GM23248 (cell line): ENCODE results near the gene TMTC4. TPM values are rescaled to one million over a fixed set of nuclear protein-coding genes. Genes with fewer than 3 reads are reported as not detected.

Experiments
- DNase-seq: peaks from one replicate; pipeline ENCODE4 v3.0.0-alpha.2; 2015
- H2AFZ ChIP-seq: fragments of 200-600 bp; sonication (generic); 2 replicates; pipeline ENCODE4 v1.6.1; 2016; ENCODE audit warnings: antibody characterized with exemption
- H3F3A ChIP-seq: fragments of 200-600 bp; sonication (generic); 2 replicates; pipeline ENCODE4 v1.6.1; 2016; ENCODE audit warnings: mild to moderate bottlenecking, antibody characterized with exemption, mixed run types; ENCODE audit not compliant: insufficient read depth
- H3K27ac ChIP-seq: fragments of 200-600 bp; sonication (generic); 2 replicates; pipeline ENCODE4 v1.5.1; 2016; ENCODE audit warnings: mild to moderate bottlenecking
- H3K27me3 ChIP-seq: fragments of 200-600 bp; sonication (generic); replicated peaks from 2 replicates; pipeline ENCODE4 v1.6.1; 2016; ENCODE audit warnings: mild to moderate bottlenecking; ENCODE audit not compliant: insufficient read depth
- H3K36me3 ChIP-seq: fragments of 200-600 bp; sonication (generic); 2 replicates; pipeline ENCODE4 v1.6.1; 2016; ENCODE audit warnings: low read depth, mild to moderate bottlenecking
- H3K4me1 ChIP-seq: fragments of 200-600 bp; sonication (generic); 2 replicates; pipeline ENCODE4 v1.6.1; 2016; ENCODE audit warnings: mild to moderate bottlenecking; ENCODE audit not compliant: insufficient read depth
- H3K4me2 ChIP-seq: fragments of 200-600 bp; sonication (generic); one replicate; pipeline ENCODE4 v1.6.1; 2016; ENCODE audit warnings: mild to moderate bottlenecking; ENCODE audit not compliant: unreplicated experiment
- H3K4me3 ChIP-seq: fragments of 200-600 bp; sonication (generic); 2 replicates; pipeline ENCODE4 v1.5.1; 2016; ENCODE audit warnings: mild to moderate bottlenecking
- H3K79me2 ChIP-seq: fragments of 200-600 bp; sonication (generic); 2 replicates; pipeline ENCODE4 v1.6.1; 2016; ENCODE audit warnings: mild to moderate bottlenecking; ENCODE audit not compliant: insufficient read depth
- H3K9ac ChIP-seq: fragments of 200-600 bp; sonication (generic); 2 replicates; pipeline ENCODE4 v1.6.1; 2016; ENCODE audit warnings: mild to moderate bottlenecking
- H3K9me2 ChIP-seq: fragments of 200-600 bp; sonication (generic); 2 replicates; pipeline ENCODE4 v1.6.1; 2016; ENCODE audit warnings: mixed run types, mild to moderate bottlenecking, moderate library complexity; ENCODE audit not compliant: insufficient read depth
- H3K9me3 ChIP-seq: fragments of 200-600 bp; sonication (generic); one replicate; pipeline ENCODE4 v1.6.1; 2017; ENCODE audit warnings: low read depth
- H4K20me1 ChIP-seq: fragments of 200-600 bp; sonication (generic); 2 replicates; pipeline ENCODE4 v1.6.0; 2016; ENCODE audit not compliant: insufficient read depth
- EZH2 ChIP-seq: fragments of 200-600 bp; sonication (generic); IDR thresholded peaks from 2 replicates; pipeline ENCODE4 v1.6.1; 2018; ENCODE audit warnings: antibody characterized with exemption, mild to moderate bottlenecking; ENCODE audit not compliant: insufficient read depth, poor library complexity, severe bottlenecking
- EZH2phosphoT487 ChIP-seq: fragments of 200-600 bp; sonication (generic); IDR thresholded peaks from 2 replicates; pipeline ENCODE4 v1.6.1; 2018; ENCODE audit warnings: antibody characterized with exemption, moderate library complexity, mild to moderate bottlenecking, low read depth; ENCODE audit not compliant: insufficient read depth
- WGBS, 2 experiments: methylation state at CpG; one replicate each; pipeline ENCODE4 v1.1.6; 2015 to 2017; ENCODE audit warnings: low lambda C conversion rate in 2 of 2, low coverage in 1 of 2; ENCODE audit errors: missing lambda C conversion rate in 2 of 2; 5-methylcytosine and 5-hydroxymethylcytosine counted together
- in situ Hi-C: fragments of 300-500 bp; cut with MboI; formaldehyde crosslinking; loops from 2 replicates; pipeline ENCODE4 v1.15.0; 2020
- polyA plus RNA-seq: library from polyadenylated mRNA; unstranded; fragments of >200 nt; fragmentation: Nextera tagmentation; extraction: Ambion mirVana; gene quantifications from 2 replicates; pipeline ENCODE4 v1.2.1, GENCODE V29; 2016
- total RNA-seq: library from RNA; depleted of rRNA; stranded (reverse); fragments of >200 nt; shearing (Covaris generic); gene quantifications from 2 replicates; pipeline ENCODE4 v1.2.3, GENCODE V29; 2014

The TMTC4 gene
- total and polyA plus RNA-seq, 2 experiments from 2014 or later = 1.9 to 3.8 TPM

GRCh38 chr13:100566543-100566942 is 108.1 kb downstream of the TMTC4 start:
- H3K36me3 ChIP-seq = no peaks in the 10 kb centered on the region
- no peak overlapping the region for H3K4me3 ChIP-seq
- 67 to 72% methylated on average over 6 of the region's 6 CpGs for WGBS, 2 experiments
- in situ Hi-C loops = no loop called here
- H3K9me2 ChIP-seq = no peaks in the 10 kb centered on the region
- no peaks in the 10 kb centered on the region for H3K9me3 ChIP-seq
- no peak for TF ChIP-seq EZH2phosphoT487
- no peak for TF ChIP-seq EZH2
- H3K9ac ChIP-seq = no peak overlapping the region
- H3K27me3 ChIP-seq = no peaks in the 10 kb centered on the region; the same call in 1 of the 2 replicates
- H3K4me2 ChIP-seq = no peak overlapping the region
- no peaks in the 10 kb centered on the region for H4K20me1 ChIP-seq
- H3K79me2 ChIP-seq = no peaks in the 10 kb centered on the region
- no peak overlapping the region for H2AFZ ChIP-seq
- peak; percentile 53 for DNase-seq
- no peaks in the 10 kb centered on the region for H3F3A ChIP-seq
- H3K4me1 ChIP-seq = no peaks in the 10 kb centered on the region
- H3K27ac ChIP-seq = no peak overlapping the region

GRCh38 chr13:100565286-100565685 is 109.3 kb downstream of the TMTC4 start:
- Histone ChIP-seq H3K9ac (no peak overlapping the region), H3K4me1 (no peaks in the 10 kb centered on the region), H2AFZ (no peak overlapping the region), H3K4me2 (no peak overlapping the region), H3K9me2 (no peaks in the 10 kb centered on the region), H3K4me3 (no peak overlapping the region), H3K9me3 (no peaks in the 10 kb centered on the region), H3K27ac (no peak overlapping the region), H3K27me3 (no peaks in the 10 kb centered on the region; the same call in 1 of the 2 replicates), H3K79me2 (no peaks in the 10 kb centered on the region), H3F3A (no peaks in the 10 kb centered on the region), H3K36me3 (no peaks in the 10 kb centered on the region), H4K20me1 (no peaks in the 10 kb centered on the region)
- no peak for DNase-seq
- WGBS, 2 experiments = 68 to 71% methylated on average over 8 of the region's 8 CpGs
- in situ Hi-C loops = no loop called here
- no peak for TF ChIP-seq EZH2phosphoT487
- TF ChIP-seq EZH2 = no peak

GRCh38 chr13:100564444-100565223 is 110.0 kb downstream of the TMTC4 start:
- in situ Hi-C loops = no loop called here
- no peak overlapping the region for H2AFZ ChIP-seq
- no peaks in the 10 kb centered on the region; the same call in 1 of the 2 replicates for H3K27me3 ChIP-seq
- H3K27ac ChIP-seq = no peak overlapping the region
- H3K4me1 ChIP-seq = no peaks in the 10 kb centered on the region
- no peaks in the 10 kb centered on the region for H3K79me2 ChIP-seq
- DNase-seq = no peak
- no peak overlapping the region for H3K9ac ChIP-seq
- H3K36me3 ChIP-seq = no peaks in the 10 kb centered on the region
- H3K9me3 ChIP-seq = no peaks in the 10 kb centered on the region
- H3K4me3 ChIP-seq = no peak overlapping the region
- no peaks in the 10 kb centered on the region for H4K20me1 ChIP-seq
- H3K4me2 ChIP-seq = no peak overlapping the region
- WGBS, 2 experiments = 84 to 86% methylated on average over 11 to 13 of the region's 13 CpGs
- H3K9me2 ChIP-seq = no peaks in the 10 kb centered on the region
- no peak for TF ChIP-seq EZH2
- TF ChIP-seq EZH2phosphoT487 = no peak
- no peaks in the 10 kb centered on the region for H3F3A ChIP-seq

GRCh38 chr13:100563779-100564178 is 110.8 kb downstream of the TMTC4 start:
- DNase-seq = no peak
- Histone ChIP-seq H3K4me2 (no peak overlapping the region), H3K36me3 (no peaks in the 10 kb centered on the region), H3K9me2 (no peaks in the 10 kb centered on the region), H3F3A (no peaks in the 10 kb centered on the region), H3K4me3 (no peak overlapping the region), H3K27ac (no peak overlapping the region), H3K79me2 (no peaks in the 10 kb centered on the region), H2AFZ (no peak overlapping the region), H4K20me1 (no peaks in the 10 kb centered on the region), H3K4me1 (no peaks in the 10 kb centered on the region), H3K9ac (no peak overlapping the region), H3K27me3 (no peaks in the 10 kb centered on the region; the same call in 1 of the 2 replicates), H3K9me3 (no peaks in the 10 kb centered on the region)
- no peak for TF ChIP-seq EZH2phosphoT487
- no peak for TF ChIP-seq EZH2
- in situ Hi-C loops = no loop called here
- 87 to 92% methylated on average over 7 of the region's 7 CpGs for WGBS, 2 experiments
